Thyroid gland (tissue), 4 donors: ENCODE data around the gene IGFALS. TPM values are rescaled to one million over a fixed set of nuclear protein-coding genes. Genes with fewer than 3 reads are reported as not detected.

Experiments used
- DNase-seq, 2 donors: peaks; one replicate each; pipeline ENCODE4 v3.0.0-alpha.2; 2019
- H3K27ac ChIP-seq, 3 donors: fragments of 200-600 bp; sonication (generic); 1 replicate in 2 of 3; 2 replicates in 1 of 3; pipeline ENCODE4 v1.5.1; 2016 to 2019; ENCODE audit warnings: mild to moderate bottlenecking in 1 of 3, moderate library complexity in 1 of 3
- H3K27me3 ChIP-seq: fragments of 200-600 bp; sonication (generic); one replicate; pipeline ENCODE4 v1.5.1; 2019
- H3K36me3 ChIP-seq, 2 donors: fragments of 200-600 bp; sonication (generic); one replicate each; pipeline ENCODE4 v1.5.1; 2016 to 2019
- H3K4me1 ChIP-seq, 2 donors: fragments of 200-600 bp; sonication (generic); one replicate each; pipeline ENCODE4 v1.5.1; 2017 to 2019
- H3K4me3 ChIP-seq, 3 donors: fragments of 200-600 bp; sonication (generic); replicated peaks in 1 of 3; 1 replicate in 2 of 3; 2 replicates in 1 of 3; pipeline ENCODE4 v1.5.1; 2016; ENCODE audit warnings: mild to moderate bottlenecking in 1 of 3
- H3K9me3 ChIP-seq: fragments of 200-600 bp; sonication (generic); one replicate; pipeline ENCODE4 v1.5.1; 2017
- CTCF ChIP-seq, 6 experiments: fragments of 200-600 bp in 3 of 6; fragments of 450-650 bp in 3 of 6; sonication (generic) in 3 of 6; IDR thresholded peaks; one replicate each; pipeline ENCODE4 v1.5.1; 2016 to 2019; ENCODE audit warnings: antibody characterized with exemption in 6 of 6, mild to moderate bottlenecking in 2 of 6, inconsistent platforms in 1 of 6, moderate library complexity in 1 of 6
- POLR2A ChIP-seq, 2 donors: fragments of 450-650 bp; IDR thresholded peaks; one replicate each; pipeline ENCODE4 v1.6.1; 2017; ENCODE audit warnings: antibody characterized with exemption in 2 of 2, mild to moderate bottlenecking in 2 of 2, moderate library complexity in 1 of 2
- WGBS, 2 donors: methylation state at CpG; one replicate each; pipeline ENCODE4 v1.1.5; 2017; 5-methylcytosine and 5-hydroxymethylcytosine counted together
- intact Hi-C: fragments of 100-400 bp; cut with DNase I; formaldehyde crosslinking; loops from one replicate; pipeline ENCODE4 v1.15.1; 2023
- total RNA-seq, 4 donors: library from RNA; depleted of rRNA; stranded (reverse); fragments of >200 nt; gene quantifications; one replicate each; pipeline ENCODE4 v1.2.3, GENCODE V29; 2016

IGFALS gene
- total RNA-seq, 4 donors from 2014 or later, result 0.13 to 4.2 (median 1.8) TPM

GRCh38 chr16:1825864-1826690 lies 32.6 kb upstream of the IGFALS start:
- H3K27me3 ChIP-seq, result no peaks in the 10 kb centered on the region
- H3K4me3 ChIP-seq, result peak overlapping the region; percentile 44 to 86 (median 70)
- peaks cover 8 to 9% of the 10 kb centered on the region in 2 donors for H3K36me3 ChIP-seq
- TF ChIP-seq CTCF (IDR thresholded peaks at IDR 0.05) (peak in 1 of 6 experiments; percentile 20), POLR2A (IDR thresholded peaks at IDR 0.05) (no peak)
- peaks cover 17 to 38% of the 10 kb centered on the region in 2 donors for H3K4me1 ChIP-seq
- DNase-seq, result peak; percentile 57 to 66
- 12 to 13% methylated on average over 6 to 8 of the region's 96 CpGs for WGBS, 2 donors
- peak overlapping the region in 1 of 3 donors; percentile 29 for H3K27ac ChIP-seq
- intact Hi-C loops, result no loop called here
- H3K9me3 ChIP-seq, result no peaks in the 10 kb centered on the region

DNA sequence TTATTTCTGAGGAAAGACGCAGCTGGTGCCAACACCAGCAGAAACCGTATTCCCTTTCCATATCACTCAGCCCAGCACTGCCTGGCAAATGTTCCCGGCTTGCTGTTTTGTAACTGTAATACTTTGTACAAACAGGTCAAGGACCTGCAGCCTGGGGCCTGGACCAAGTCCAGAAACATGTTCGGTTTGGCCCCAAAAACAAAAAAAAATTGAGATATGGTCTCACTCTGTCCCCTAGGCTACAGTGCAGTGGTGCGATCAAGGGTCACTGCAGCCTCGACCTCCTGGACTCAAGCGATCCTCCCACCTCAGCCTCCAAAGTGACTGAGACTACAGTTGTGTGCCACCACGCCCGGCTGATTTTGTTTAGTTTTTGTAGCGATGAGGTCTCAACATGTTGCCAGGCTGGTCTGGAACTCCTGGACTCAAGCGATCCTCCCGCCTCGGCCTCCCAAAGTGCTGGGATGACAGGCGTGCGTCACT lies 31.9 kb upstream of the IGFALS start:
- Histone ChIP-seq H3K27me3 (no peaks in the 10 kb centered on the region), H3K27ac (peak overlapping the region in 1 of 3 donors; percentile 29), H3K9me3 (no peaks in the 10 kb centered on the region), H3K36me3 (peaks cover 13 to 15% of the 10 kb centered on the region in 2 donors), H3K4me1 (peaks cover 17 to 38% of the 10 kb centered on the region in 2 donors), H3K4me3 (peak overlapping the region in 2 of 3 donors; percentile 44 to 70)
- intact Hi-C loops, result no loop called here
- WGBS, 2 donors, result 70 to 72% methylated on average over 14 to 15 of the region's 15 CpGs
- no peak for DNase-seq
- TF ChIP-seq CTCF (IDR thresholded peaks at IDR 0.05) (no peak), POLR2A (IDR thresholded peaks at IDR 0.05) (no peak)

DNA sequence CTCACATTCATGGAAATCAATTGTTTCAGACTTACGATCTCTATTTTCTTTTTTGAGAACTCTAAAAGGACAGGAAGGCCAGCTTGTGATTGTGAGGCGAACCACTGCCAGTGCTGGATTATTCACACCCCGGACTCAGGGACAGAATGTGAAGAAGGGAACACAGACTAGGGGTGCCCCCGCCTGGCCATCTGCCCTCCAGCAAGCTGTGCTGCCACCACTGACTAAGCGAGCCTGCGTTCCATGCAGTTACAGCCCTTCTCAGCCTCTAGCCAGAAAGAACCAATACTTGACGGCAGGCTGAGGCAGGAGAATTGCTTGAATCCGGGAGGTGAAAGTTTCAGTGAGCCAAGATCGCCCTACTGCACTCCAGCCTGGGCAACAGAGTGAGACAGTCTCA lies 30.3 kb upstream of the IGFALS start:
- Histone ChIP-seq H3K36me3 (peaks cover 19 to 27% of the 10 kb centered on the region in 2 donors), H3K4me1 (peaks cover 17 to 33% of the 10 kb centered on the region in 2 donors), H3K27me3 (no peaks in the 10 kb centered on the region), H3K27ac (no peak overlapping the region), H3K4me3 (no peak overlapping the region), H3K9me3 (no peaks in the 10 kb centered on the region)
- DNase-seq, result peak; percentile 16 to 26
- intact Hi-C loops, result no loop called here
- 69 to 71% methylated on average over 9 of the region's 9 CpGs for WGBS, 2 donors
- TF ChIP-seq POLR2A (IDR thresholded peaks at IDR 0.05), result no peak
- TF ChIP-seq CTCF (IDR thresholded peaks at IDR 0.05), result no peak

DNA sequence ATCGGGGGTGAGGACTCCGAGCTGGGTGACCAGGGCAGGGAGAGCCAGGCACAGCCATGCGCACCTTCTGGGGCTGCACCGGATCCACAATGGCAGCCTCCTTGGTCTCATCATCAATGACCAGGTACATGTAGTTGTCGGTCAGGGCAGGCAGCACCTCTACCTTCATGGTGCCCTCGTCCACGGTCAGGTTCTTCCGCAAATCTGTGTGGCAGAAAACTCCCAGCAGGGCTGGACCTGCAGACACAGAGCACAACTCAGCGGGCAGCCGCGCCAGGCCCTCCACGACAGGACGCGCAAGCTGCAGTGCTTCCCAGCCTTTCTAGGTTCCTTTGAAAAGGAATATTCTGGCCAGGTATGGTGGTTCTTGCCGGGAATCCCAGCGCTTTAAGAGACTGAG lies 29.3 kb upstream of the IGFALS start:
- Histone ChIP-seq H3K4me1 (peaks cover 13 to 25% of the 10 kb centered on the region in 2 donors), H3K4me3 (no peak overlapping the region), H3K36me3 (peaks cover 22 to 34% of the 10 kb centered on the region in 2 donors), H3K9me3 (no peaks in the 10 kb centered on the region), H3K27me3 (no peaks in the 10 kb centered on the region), H3K27ac (no peak overlapping the region)
- 94 to 95% methylated on average over 15 to 16 of the region's 16 CpGs for whole genome bisulfite sequencing, 2 donors
- intact Hi-C loops, result no loop called here
- DNase-seq, result no peak
- TF ChIP-seq POLR2A (IDR thresholded peaks at IDR 0.05) (no peak), CTCF (IDR thresholded peaks at IDR 0.05) (no peak)
